MM.1S (cell line): ENCODE data around the gene CTSA.

Experiments used
- CTCF ChIP-seq: fragments of 300-600 bp; sonication (generic); IDR thresholded peaks from 2 replicates; pipeline ENCODE4 v1.5.1; 2016; ENCODE audit warnings: antibody characterized with exemption, low read length, mixed read lengths
- EZH2 ChIP-seq: fragments of 300-600 bp; sonication (generic); optimal IDR thresholded peaks from 2 replicates; pipeline ENCODE3; 2017; ENCODE audit warnings: low read depth, mild to moderate bottlenecking, antibody characterized with exemption, low read length, mixed read lengths
- EZH2phosphoT487 ChIP-seq: fragments of 300-600 bp; sonication (generic); IDR thresholded peaks from 2 replicates; pipeline ENCODE4 v1.6.1; 2018; ENCODE audit warnings: antibody characterized with exemption, low read length

DNA sequence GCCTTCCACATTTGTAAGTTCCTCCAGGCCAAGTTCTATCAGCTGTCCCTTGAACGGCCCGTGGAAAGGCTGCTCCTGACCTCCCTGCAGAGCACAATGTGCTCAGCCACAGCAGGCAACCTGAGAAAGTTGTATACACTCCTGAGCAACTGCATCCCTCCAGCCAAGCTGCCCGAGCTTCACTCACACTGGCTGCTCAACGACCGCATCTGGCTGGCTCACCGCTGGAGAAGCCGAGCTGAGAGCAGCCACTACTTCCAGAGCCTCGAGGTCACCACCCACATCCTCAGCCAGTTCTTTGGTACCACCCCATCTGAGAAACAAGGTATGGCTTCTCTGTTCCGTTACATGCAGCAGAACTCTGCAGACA is 8.1 kb upstream of the CTSA start:
- TF ChIP-seq CTCF, result no peak
- no peak for TF ChIP-seq EZH2
- TF ChIP-seq EZH2phosphoT487, result no peak
